GM23338 (cell line): ENCODE results near the gene ASB15. TPM values are rescaled to one million over a fixed set of nuclear protein-coding genes. Genes with fewer than 3 reads are reported as not detected.

Experiments
- ATAC-seq: fragments of 200-7000 bp; cut with Tn5 transposase; 3 replicates; pipeline ENCODE4 v1.9.1; 2020
- DNase-seq: peaks from one replicate; pipeline ENCODE4 v3.0.0-alpha.2; 2015; ENCODE audit warnings: low spot score
- H2AFZ ChIP-seq: fragments of 200-600 bp; sonication (generic); 2 replicates; pipeline ENCODE4 v1.8.0; 2016; ENCODE audit warnings: antibody characterized with exemption, mild to moderate bottlenecking, moderate library complexity
- H3F3A ChIP-seq: fragments of 200-600 bp; sonication (generic); replicated peaks from 2 replicates; pipeline ENCODE4 v1.8.0; 2017; ENCODE audit warnings: antibody characterized with exemption, mixed run types, low read depth
- H3K27ac ChIP-seq: fragments of 200-600 bp; sonication (generic); 2 replicates; pipeline ENCODE4 v1.6.1; 2016; ENCODE audit warnings: low read depth
- H3K27me3 ChIP-seq: fragments of 200-600 bp; sonication (generic); 2 replicates; pipeline ENCODE4 v1.8.0; 2016; ENCODE audit warnings: mild to moderate bottlenecking, mixed run types, moderate library complexity; ENCODE audit not compliant: insufficient read depth
- H3K36me3 ChIP-seq: fragments of 200-600 bp; sonication (generic); 2 replicates; pipeline ENCODE4 v1.8.0; 2016; ENCODE audit warnings: mild to moderate bottlenecking; ENCODE audit not compliant: insufficient read depth
- H3K4me1 ChIP-seq: fragments of 200-600 bp; sonication (generic); 2 replicates; pipeline ENCODE4 v1.8.0; 2016; ENCODE audit warnings: mild to moderate bottlenecking, moderate library complexity; ENCODE audit not compliant: insufficient read depth
- H3K4me2 ChIP-seq: fragments of 200-600 bp; sonication (generic); 2 replicates; pipeline ENCODE4 v1.7.1; 2017; ENCODE audit warnings: mixed run types
- H3K4me3 ChIP-seq: fragments of 200-600 bp; sonication (generic); 2 replicates; pipeline ENCODE4 v1.6.1; 2016; ENCODE audit warnings: mixed run types
- H3K79me2 ChIP-seq: fragments of 200-600 bp; sonication (generic); replicated peaks from 2 replicates; pipeline ENCODE4 v1.8.0; 2017; ENCODE audit warnings: mild to moderate bottlenecking; ENCODE audit not compliant: insufficient read depth
- H3K9me2 ChIP-seq: fragments of 200-600 bp; sonication (generic); 2 replicates; pipeline ENCODE4 v1.8.0; 2017; ENCODE audit not compliant: insufficient read depth
- H4K20me1 ChIP-seq: fragments of 200-600 bp; sonication (generic); replicated peaks from 2 replicates; pipeline ENCODE4 v1.8.0; 2017; ENCODE audit warnings: mild to moderate bottlenecking; ENCODE audit not compliant: insufficient read depth
- H3K27ac Mint-ChIP-seq: 2 replicates; pipeline ENCODE4 v1.8.0; 2020; ENCODE audit warnings: inconsistent platforms, mild to moderate bottlenecking, moderate library complexity, mixed read lengths
- H3K27me3 Mint-ChIP-seq: 3 replicates; pipeline ENCODE4 v1.8.0; 2022; ENCODE audit warnings: low read depth, mild to moderate bottlenecking, moderate library complexity, mixed read lengths, inconsistent platforms; ENCODE audit not compliant: insufficient read depth, poor library complexity
- H3K36me3 Mint-ChIP-seq: 3 replicates; pipeline ENCODE4 v1.8.0; 2021; ENCODE audit warnings: low read depth, mild to moderate bottlenecking, inconsistent platforms, moderate library complexity, mixed read lengths
- H3K4me1 Mint-ChIP-seq: 3 replicates; pipeline ENCODE4 v1.8.0; 2020; ENCODE audit warnings: mild to moderate bottlenecking, inconsistent platforms, mixed read lengths
- H3K4me3 Mint-ChIP-seq: 3 replicates; pipeline ENCODE4 v1.8.0; 2021; ENCODE audit warnings: moderate library complexity, mild to moderate bottlenecking, inconsistent platforms, mixed read lengths
- H3K9me3 Mint-ChIP-seq: 3 replicates; pipeline ENCODE4 v1.8.0; 2020; ENCODE audit warnings: moderate library complexity, mild to moderate bottlenecking, inconsistent platforms, mixed read lengths
- CREB1 ChIP-seq: fragments of 250-450 bp; sonication (Bioruptor Pico); IDR thresholded peaks from 2 replicates; pipeline ENCODE4 v1.5.0; 2020; ENCODE audit warnings: low read depth, mild to moderate bottlenecking, moderate library complexity
- EZH2 ChIP-seq: fragments of 200-600 bp; sonication (generic); IDR thresholded peaks from one replicate; pipeline ENCODE4 v1.8.0; 2017; ENCODE audit warnings: antibody characterized with exemption, mild to moderate bottlenecking, low read depth; ENCODE audit not compliant: unreplicated experiment
- EZH2phosphoT487 ChIP-seq: fragments of 200-600 bp; sonication (generic); IDR thresholded peaks from one replicate; pipeline ENCODE4 v1.8.1; 2018; ENCODE audit warnings: antibody characterized with exemption; ENCODE audit not compliant: unreplicated experiment
- JUNB ChIP-seq: IDR thresholded peaks from one replicate; pipeline ENCODE4 v1.6.1; 2016; ENCODE audit warnings: antibody characterized with exemption; ENCODE audit not compliant: unreplicated experiment
- NANOG ChIP-seq: IDR thresholded peaks from 2 replicates; pipeline ENCODE4 v1.6.1; 2016; ENCODE audit warnings: antibody characterized with exemption, borderline replicate concordance
- POLR2AphosphoS5 ChIP-seq: IDR thresholded peaks from 2 replicates; pipeline ENCODE4 v1.6.1; 2016; ENCODE audit warnings: antibody characterized with exemption, low read depth
- STAT1 ChIP-seq: IDR thresholded peaks from one replicate; pipeline ENCODE4 v1.6.1; 2016; ENCODE audit warnings: antibody characterized with exemption; ENCODE audit not compliant: unreplicated experiment
- ZNF114 ChIP-seq: fragments of 250-450 bp; sonication (Bioruptor Pico); IDR thresholded peaks from 2 replicates; pipeline ENCODE4 v1.5.0; 2020; ENCODE audit warnings: mild to moderate bottlenecking, moderate library complexity
- ZNF331 ChIP-seq: fragments of 250-450 bp; sonication (Bioruptor Pico); IDR thresholded peaks from 2 replicates; pipeline ENCODE4 v1.5.0; 2020; ENCODE audit warnings: low read depth, mild to moderate bottlenecking, moderate library complexity
- polyA plus RNA-seq: library from polyadenylated mRNA; unstranded; fragments of >200 nt; fragmentation: Nextera tagmentation; extraction: Ambion mirVana; gene quantifications from 2 replicates; pipeline ENCODE4 v1.2.1, GENCODE V29; 2016
- total RNA-seq: library from RNA; depleted of rRNA; stranded (reverse); fragments of >200 nt; shearing (Covaris generic); gene quantifications from 2 replicates; pipeline ENCODE4 v1.2.3, GENCODE V29; 2014
- TF ChIP-seq, protein P1 (sequence below): IDR thresholded peaks from 2 replicates; pipeline ENCODE4 v1.6.1; 2016; ENCODE audit warnings: antibody characterized with exemption
- TF ChIP-seq, protein P2 (sequence below): fragments of 250-450 bp; sonication (Bioruptor Pico); IDR thresholded peaks from 2 replicates; pipeline ENCODE4 v1.5.0; 2020; ENCODE audit warnings: mild to moderate bottlenecking, moderate library complexity
- TF ChIP-seq, protein P3 (sequence below): IDR thresholded peaks from one replicate; pipeline ENCODE4 v1.6.1; 2018; ENCODE audit warnings: antibody characterized with exemption; ENCODE audit not compliant: unreplicated experiment
- TF ChIP-seq, protein P4 (sequence below), 2 experiments: fragments of 200-600 bp in 1 of 2; sonication (generic) in 1 of 2; conservative IDR thresholded peaks; 2 replicates each; pipeline versions ENCODE4 v1.5.1 to v1.6.1; 2016 to 2017; ENCODE audit warnings: antibody characterized with exemption in 2 of 2, low read depth in 2 of 2, mild to moderate bottlenecking in 2 of 2, moderate library complexity in 1 of 2

Gene ASB15
- total and polyA plus RNA-seq, 2 experiments from 2014 or later = not detected

DNA sequence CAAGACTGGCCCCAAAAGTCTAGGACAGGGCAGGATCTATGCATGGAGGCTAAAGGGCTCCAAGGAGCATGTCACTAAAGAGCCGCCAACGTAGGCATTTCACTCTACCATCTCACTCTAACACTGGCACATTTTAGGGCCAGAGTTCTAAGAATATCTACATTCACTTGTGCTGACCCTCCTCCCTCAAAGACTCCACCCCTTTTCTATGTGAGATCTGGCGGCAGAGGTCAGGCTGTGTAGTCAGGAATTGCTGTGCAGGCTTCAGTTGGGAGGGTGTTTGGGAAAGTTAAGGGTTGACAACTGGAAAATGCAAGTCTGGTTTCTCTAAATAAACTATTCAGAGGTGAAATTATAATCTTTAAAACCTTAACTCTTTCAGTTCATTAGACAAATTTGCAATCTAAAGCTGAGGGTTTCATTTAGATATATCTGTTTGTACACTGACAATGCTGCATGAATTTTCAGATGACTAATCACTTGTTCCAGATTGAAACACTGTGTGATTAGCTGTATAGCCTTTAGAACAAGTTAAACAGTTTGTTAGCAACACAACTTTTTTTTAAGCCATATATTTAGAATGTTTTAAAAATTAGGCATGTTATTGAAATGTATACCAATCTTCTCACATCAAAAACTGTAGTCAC, 72.3 kb downstream of the ASB15 start:
- no peak overlapping the region for H3K4me3 Mint-ChIP-seq
- H3K27ac ChIP-seq = no peak overlapping the region
- no peaks in the 10 kb centered on the region for H3F3A ChIP-seq
- peaks cover 2% of the 10 kb centered on the region for H3K27me3 Mint-ChIP-seq
- H3K4me1 Mint-ChIP-seq = peaks cover 16% of the 10 kb centered on the region
- peaks cover 7% of the 10 kb centered on the region; the same call in 1 of the 2 replicates for H3K9me2 ChIP-seq
- no peak overlapping the region for H3K4me2 ChIP-seq
- no peaks in the 10 kb centered on the region for H4K20me1 ChIP-seq
- no peak overlapping the region for H2AFZ ChIP-seq
- ATAC-seq (peak; percentile 23), DNase-seq (no peak)
- no peak overlapping the region; the same call in 1 of the 2 replicates for H3K27ac Mint-ChIP-seq
- no peaks in the 10 kb centered on the region for H3K27me3 ChIP-seq
- no peaks in the 10 kb centered on the region for H3K36me3 Mint-ChIP-seq
- H3K4me1 ChIP-seq = peaks cover 13% of the 10 kb centered on the region; the same call in 1 of the 2 replicates
- TF ChIP-seq CREB1 = no peak
- TF ChIP-seq ZNF331 (CRISPR knock-in tag) = no peak
- no peak for TF ChIP-seq JUNB
- TF ChIP-seq STAT1 = no peak
- TF ChIP-seq NANOG = no peak
- TF ChIP-seq EZH2phosphoT487 = no peak
- TF ChIP-seq POLR2AphosphoS5 = no peak
- TF ChIP-seq, protein P1, sequence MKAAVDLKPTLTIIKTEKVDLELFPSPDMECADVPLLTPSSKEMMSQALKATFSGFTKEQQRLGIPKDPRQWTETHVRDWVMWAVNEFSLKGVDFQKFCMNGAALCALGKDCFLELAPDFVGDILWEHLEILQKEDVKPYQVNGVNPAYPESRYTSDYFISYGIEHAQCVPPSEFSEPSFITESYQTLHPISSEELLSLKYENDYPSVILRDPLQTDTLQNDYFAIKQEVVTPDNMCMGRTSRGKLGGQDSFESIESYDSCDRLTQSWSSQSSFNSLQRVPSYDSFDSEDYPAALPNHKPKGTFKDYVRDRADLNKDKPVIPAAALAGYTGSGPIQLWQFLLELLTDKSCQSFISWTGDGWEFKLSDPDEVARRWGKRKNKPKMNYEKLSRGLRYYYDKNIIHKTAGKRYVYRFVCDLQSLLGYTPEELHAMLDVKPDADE = no peak
- TF ChIP-seq, protein P2, sequence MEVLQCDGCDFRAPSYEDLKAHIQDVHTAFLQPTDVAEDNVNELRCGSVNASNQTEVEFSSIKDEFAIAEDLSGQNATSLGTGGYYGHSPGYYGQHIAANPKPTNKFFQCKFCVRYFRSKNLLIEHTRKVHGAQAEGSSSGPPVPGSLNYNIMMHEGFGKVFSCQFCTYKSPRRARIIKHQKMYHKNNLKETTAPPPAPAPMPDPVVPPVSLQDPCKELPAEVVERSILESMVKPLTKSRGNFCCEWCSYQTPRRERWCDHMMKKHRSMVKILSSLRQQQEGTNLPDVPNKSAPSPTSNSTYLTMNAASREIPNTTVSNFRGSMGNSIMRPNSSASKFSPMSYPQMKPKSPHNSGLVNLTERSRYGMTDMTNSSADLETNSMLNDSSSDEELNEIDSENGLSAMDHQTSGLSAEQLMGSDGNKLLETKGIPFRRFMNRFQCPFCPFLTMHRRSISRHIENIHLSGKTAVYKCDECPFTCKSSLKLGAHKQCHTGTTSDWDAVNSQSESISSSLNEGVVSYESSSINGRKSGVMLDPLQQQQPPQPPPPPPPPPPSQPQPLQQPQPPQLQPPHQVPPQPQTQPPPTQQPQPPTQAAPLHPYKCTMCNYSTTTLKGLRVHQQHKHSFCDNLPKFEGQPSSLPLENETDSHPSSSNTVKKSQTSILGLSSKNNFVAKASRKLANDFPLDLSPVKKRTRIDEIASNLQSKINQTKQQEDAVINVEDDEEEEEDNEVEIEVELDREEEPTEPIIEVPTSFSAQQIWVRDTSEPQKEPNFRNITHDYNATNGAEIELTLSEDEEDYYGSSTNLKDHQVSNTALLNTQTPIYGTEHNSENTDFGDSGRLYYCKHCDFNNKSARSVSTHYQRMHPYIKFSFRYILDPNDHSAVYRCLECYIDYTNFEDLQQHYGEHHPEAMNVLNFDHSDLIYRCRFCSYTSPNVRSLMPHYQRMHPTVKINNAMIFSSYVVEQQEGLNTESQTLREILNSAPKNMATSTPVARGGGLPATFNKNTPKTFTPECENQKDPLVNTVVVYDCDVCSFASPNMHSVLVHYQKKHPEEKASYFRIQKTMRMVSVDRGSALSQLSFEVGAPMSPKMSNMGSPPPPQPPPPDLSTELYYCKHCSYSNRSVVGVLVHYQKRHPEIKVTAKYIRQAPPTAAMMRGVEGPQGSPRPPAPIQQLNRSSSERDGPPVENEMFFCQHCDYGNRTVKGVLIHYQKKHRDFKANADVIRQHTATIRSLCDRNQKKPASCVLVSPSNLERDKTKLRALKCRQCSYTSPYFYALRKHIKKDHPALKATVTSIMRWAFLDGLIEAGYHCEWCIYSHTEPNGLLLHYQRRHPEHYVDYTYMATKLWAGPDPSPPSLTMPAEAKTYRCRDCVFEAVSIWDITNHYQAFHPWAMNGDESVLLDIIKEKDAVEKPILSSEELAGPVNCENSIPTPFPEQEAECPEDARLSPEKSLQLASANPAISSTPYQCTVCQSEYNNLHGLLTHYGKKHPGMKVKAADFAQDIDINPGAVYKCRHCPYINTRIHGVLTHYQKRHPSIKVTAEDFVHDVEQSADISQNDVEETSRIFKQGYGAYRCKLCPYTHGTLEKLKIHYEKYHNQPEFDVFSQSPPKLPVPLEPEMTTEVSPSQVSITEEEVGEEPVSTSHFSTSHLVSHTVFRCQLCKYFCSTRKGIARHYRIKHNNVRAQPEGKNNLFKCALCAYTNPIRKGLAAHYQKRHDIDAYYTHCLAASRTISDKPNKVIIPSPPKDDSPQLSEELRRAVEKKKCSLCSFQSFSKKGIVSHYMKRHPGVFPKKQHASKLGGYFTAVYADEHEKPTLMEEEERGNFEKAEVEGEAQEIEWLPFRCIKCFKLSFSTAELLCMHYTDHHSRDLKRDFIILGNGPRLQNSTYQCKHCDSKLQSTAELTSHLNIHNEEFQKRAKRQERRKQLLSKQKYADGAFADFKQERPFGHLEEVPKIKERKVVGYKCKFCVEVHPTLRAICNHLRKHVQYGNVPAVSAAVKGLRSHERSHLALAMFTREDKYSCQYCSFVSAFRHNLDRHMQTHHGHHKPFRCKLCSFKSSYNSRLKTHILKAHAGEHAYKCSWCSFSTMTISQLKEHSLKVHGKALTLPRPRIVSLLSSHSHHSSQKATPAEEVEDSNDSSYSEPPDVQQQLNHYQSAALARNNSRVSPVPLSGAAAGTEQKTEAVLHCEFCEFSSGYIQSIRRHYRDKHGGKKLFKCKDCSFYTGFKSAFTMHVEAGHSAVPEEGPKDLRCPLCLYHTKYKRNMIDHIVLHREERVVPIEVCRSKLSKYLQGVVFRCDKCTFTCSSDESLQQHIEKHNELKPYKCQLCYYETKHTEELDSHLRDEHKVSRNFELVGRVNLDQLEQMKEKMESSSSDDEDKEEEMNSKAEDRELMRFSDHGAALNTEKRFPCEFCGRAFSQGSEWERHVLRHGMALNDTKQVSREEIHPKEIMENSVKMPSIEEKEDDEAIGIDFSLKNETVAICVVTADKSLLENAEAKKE (CRISPR knock-in tag) = no peak
- TF ChIP-seq EZH2 = no peak
- TF ChIP-seq, protein P3, sequence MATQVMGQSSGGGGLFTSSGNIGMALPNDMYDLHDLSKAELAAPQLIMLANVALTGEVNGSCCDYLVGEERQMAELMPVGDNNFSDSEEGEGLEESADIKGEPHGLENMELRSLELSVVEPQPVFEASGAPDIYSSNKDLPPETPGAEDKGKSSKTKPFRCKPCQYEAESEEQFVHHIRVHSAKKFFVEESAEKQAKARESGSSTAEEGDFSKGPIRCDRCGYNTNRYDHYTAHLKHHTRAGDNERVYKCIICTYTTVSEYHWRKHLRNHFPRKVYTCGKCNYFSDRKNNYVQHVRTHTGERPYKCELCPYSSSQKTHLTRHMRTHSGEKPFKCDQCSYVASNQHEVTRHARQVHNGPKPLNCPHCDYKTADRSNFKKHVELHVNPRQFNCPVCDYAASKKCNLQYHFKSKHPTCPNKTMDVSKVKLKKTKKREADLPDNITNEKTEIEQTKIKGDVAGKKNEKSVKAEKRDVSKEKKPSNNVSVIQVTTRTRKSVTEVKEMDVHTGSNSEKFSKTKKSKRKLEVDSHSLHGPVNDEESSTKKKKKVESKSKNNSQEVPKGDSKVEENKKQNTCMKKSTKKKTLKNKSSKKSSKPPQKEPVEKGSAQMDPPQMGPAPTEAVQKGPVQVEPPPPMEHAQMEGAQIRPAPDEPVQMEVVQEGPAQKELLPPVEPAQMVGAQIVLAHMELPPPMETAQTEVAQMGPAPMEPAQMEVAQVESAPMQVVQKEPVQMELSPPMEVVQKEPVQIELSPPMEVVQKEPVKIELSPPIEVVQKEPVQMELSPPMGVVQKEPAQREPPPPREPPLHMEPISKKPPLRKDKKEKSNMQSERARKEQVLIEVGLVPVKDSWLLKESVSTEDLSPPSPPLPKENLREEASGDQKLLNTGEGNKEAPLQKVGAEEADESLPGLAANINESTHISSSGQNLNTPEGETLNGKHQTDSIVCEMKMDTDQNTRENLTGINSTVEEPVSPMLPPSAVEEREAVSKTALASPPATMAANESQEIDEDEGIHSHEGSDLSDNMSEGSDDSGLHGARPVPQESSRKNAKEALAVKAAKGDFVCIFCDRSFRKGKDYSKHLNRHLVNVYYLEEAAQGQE = no peak
- TF ChIP-seq ZNF114 (CRISPR knock-in tag) = no peak
- TF ChIP-seq, protein P4, sequence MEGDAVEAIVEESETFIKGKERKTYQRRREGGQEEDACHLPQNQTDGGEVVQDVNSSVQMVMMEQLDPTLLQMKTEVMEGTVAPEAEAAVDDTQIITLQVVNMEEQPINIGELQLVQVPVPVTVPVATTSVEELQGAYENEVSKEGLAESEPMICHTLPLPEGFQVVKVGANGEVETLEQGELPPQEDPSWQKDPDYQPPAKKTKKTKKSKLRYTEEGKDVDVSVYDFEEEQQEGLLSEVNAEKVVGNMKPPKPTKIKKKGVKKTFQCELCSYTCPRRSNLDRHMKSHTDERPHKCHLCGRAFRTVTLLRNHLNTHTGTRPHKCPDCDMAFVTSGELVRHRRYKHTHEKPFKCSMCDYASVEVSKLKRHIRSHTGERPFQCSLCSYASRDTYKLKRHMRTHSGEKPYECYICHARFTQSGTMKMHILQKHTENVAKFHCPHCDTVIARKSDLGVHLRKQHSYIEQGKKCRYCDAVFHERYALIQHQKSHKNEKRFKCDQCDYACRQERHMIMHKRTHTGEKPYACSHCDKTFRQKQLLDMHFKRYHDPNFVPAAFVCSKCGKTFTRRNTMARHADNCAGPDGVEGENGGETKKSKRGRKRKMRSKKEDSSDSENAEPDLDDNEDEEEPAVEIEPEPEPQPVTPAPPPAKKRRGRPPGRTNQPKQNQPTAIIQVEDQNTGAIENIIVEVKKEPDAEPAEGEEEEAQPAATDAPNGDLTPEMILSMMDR (conservative IDR thresholded peaks at IDR 0.05; ENCODE audit: low read depth in 2 of 2) = no peak
- no peaks in the 10 kb centered on the region for H3K36me3 ChIP-seq
- no peaks in the 10 kb centered on the region for H3K9me3 Mint-ChIP-seq
- no peaks in the 10 kb centered on the region for H3K79me2 ChIP-seq
- no peak overlapping the region for H3K4me3 ChIP-seq
